Measurements from ENCODE around the gene TNFRSF8. TPM values are rescaled to one million over a fixed set of nuclear protein-coding genes. Genes with fewer than 3 reads are reported as not detected.

Gene TNFRSF8
- polyA plus RNA-seq, 1 of the 3 experiments (the other 2 are of a cell fraction), result 0.07 TPM

DNA sequence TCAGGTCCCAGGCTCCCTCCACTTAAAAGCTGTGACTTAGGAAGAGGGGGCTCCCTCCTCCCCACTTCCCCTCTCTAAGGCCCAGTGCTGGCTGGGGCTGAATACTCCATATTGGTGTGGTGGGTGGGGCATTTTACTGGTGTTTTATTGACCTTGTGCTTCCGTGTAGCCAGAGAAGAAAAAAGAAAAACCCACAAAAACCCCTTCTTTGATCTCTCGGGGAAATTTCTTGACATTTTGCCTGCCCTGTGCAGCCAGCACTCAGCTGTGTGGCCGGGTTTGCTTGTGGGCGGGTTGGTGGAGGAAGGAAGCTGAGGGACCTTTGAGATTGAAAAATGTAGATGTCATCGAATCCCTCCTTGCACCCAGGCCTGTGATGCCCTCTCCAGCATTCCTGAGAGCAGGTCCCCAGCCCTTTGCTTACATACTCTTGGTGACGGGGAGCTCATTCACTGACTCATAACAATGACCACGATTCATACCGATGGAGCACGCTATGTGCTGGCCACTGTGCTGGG is 24.8 kb downstream of the TNFRSF8 start:
- H3K27ac ChIP-seq (ENCODE audit: low read depth in 2 of 2, low read length in 1 of 2), result no peak overlapping the region
- H3K27me3 ChIP-seq (ENCODE audit: insufficient read depth), result no peaks in the 10 kb centered on the region
- H3F3A ChIP-seq (replicated peaks; ENCODE audit: insufficient read depth), result no peaks in the 10 kb centered on the region
- no peaks in the 10 kb centered on the region for H3K79me2 ChIP-seq (ENCODE audit: insufficient read depth)
- ChIA-PET CTCF (interaction anchor here (1.3 to 2.5 kb wide), 3 partner anchors 9 to 37 kb away, joined by 4 to 11 read pairs (median 9); no protein-coding TSS in a partner anchor), POLR2A (no interaction called here)
- H3K4me2 ChIP-seq, result no peak overlapping the region
- DNase-seq, result no peak
- H3K9ac ChIP-seq, result no peak overlapping the region
- H4K20me1 ChIP-seq (ENCODE audit: insufficient read depth), result no peaks in the 10 kb centered on the region
- WGBS (ENCODE audit: low lambda C conversion rate), result 62% methylated on average over 6 of the region's 9 CpGs
- H3K9me3 ChIP-seq, result no peaks in the 10 kb centered on the region
- H2AFZ ChIP-seq (ENCODE audit: low read depth), result no peak overlapping the region
- TF ChIP-seq JUND (IDR thresholded peaks at IDR 0.05), result no peak
- no peak for TF ChIP-seq USF2 (IDR thresholded peaks at IDR 0.05; ENCODE audit: borderline replicate concordance, low read depth, low read length)
- TF ChIP-seq, protein P1, sequence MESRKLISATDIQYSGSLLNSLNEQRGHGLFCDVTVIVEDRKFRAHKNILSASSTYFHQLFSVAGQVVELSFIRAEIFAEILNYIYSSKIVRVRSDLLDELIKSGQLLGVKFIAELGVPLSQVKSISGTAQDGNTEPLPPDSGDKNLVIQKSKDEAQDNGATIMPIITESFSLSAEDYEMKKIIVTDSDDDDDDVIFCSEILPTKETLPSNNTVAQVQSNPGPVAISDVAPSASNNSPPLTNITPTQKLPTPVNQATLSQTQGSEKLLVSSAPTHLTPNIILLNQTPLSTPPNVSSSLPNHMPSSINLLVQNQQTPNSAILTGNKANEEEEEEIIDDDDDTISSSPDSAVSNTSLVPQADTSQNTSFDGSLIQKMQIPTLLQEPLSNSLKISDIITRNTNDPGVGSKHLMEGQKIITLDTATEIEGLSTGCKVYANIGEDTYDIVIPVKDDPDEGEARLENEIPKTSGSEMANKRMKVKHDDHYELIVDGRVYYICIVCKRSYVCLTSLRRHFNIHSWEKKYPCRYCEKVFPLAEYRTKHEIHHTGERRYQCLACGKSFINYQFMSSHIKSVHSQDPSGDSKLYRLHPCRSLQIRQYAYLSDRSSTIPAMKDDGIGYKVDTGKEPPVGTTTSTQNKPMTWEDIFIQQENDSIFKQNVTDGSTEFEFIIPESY (IDR thresholded peaks at IDR 0.05; ENCODE audit: borderline replicate concordance, low read depth), result no peak
- TF ChIP-seq RCOR1 (IDR thresholded peaks at IDR 0.05; ENCODE audit: low read length), result no peak
- TF ChIP-seq MAX (IDR thresholded peaks at IDR 0.05; ENCODE audit: low read depth), result no peak
- no peak for TF ChIP-seq FOSL2 (IDR thresholded peaks at IDR 0.05; ENCODE audit: borderline replicate concordance, low read depth)
- no peak for TF ChIP-seq GABPA (IDR thresholded peaks at IDR 0.05; ENCODE audit: low read depth)
- TF ChIP-seq FOXJ3 (CRISPR knock-in tag; IDR thresholded peaks at IDR 0.05), result no peak
- no peak for TF ChIP-seq SMC3 (IDR thresholded peaks at IDR 0.05; ENCODE audit: low read depth, low read length)
- H3K4me1 ChIP-seq (ENCODE audit: control insufficient read depth in 1 of 2, insufficient read depth in 2 of 2, low read depth in 1 of 2, low read length in 1 of 2), result no peaks in the 10 kb centered on the region
- no peak overlapping the region for H3K4me3 ChIP-seq (ENCODE audit: low read depth in 2 of 2, low read length in 1 of 2)
- H3K36me3 ChIP-seq (replicated peaks in 1 of 2; ENCODE audit: control insufficient read depth in 1 of 2, insufficient read depth in 2 of 2, low read length in 1 of 2), result no peaks in the 10 kb centered on the region
- H3K9me2 ChIP-seq, result no peaks in the 10 kb centered on the region

DNA sequence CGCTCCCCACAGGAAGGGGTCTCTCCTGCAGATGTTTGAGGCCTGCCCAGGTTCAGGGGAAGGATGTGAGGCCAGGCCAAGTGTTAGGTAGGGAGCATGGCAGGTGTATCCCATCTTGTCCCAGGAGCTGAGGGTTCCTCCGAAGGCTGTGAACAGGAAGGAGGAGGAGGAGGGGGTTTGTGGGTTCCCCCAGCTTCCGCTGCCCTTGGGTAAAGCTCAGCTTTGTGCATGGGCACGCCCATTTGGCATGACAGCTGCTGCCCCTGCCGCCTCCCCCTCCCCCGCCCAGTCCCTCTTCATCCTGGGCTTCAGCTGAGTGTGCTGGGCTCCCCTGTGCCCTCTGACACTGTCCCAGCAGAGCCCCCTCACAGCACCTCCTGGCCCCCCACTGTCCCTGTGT is 25.5 kb downstream of the TNFRSF8 start:
- H3K27ac ChIP-seq (ENCODE audit: low read depth in 2 of 2, low read length in 1 of 2), result no peak overlapping the region
- 58% methylated on average over 2 of the region's 6 CpGs for WGBS (ENCODE audit: low lambda C conversion rate)
- H3K4me2 ChIP-seq, result no peak overlapping the region
- no peaks in the 10 kb centered on the region for H3K9me3 ChIP-seq
- POLR2A ChIA-PET, result no interaction called here
- H2AFZ ChIP-seq (ENCODE audit: low read depth), result no peak overlapping the region
- H3F3A ChIP-seq (replicated peaks; ENCODE audit: insufficient read depth), result no peaks in the 10 kb centered on the region
- H3K27me3 ChIP-seq (ENCODE audit: insufficient read depth), result no peaks in the 10 kb centered on the region
- H3K79me2 ChIP-seq (ENCODE audit: insufficient read depth), result no peaks in the 10 kb centered on the region
- DNase-seq, result no peak
- no peaks in the 10 kb centered on the region for H3K9me2 ChIP-seq
- H3K4me1 ChIP-seq (ENCODE audit: control insufficient read depth in 1 of 2, insufficient read depth in 2 of 2, low read depth in 1 of 2, low read length in 1 of 2), result no peaks in the 10 kb centered on the region
- TF ChIP-seq GABPA (IDR thresholded peaks at IDR 0.05; ENCODE audit: low read depth), result no peak
- TF ChIP-seq POLR2AphosphoS5 (IDR thresholded peaks at IDR 0.05; ENCODE audit: low read depth, low read length), result no peak
- TF ChIP-seq USF2 (IDR thresholded peaks at IDR 0.05; ENCODE audit: borderline replicate concordance, low read depth, low read length), result no peak
- TF ChIP-seq TCF12 (IDR thresholded peaks at IDR 0.05), result no peak
- no peak for TF ChIP-seq IRF3 (IDR thresholded peaks at IDR 0.05; ENCODE audit: low read depth, low read length)
- no peak for TF ChIP-seq NFIC (IDR thresholded peaks at IDR 0.05; ENCODE audit: borderline replicate concordance)
- TF ChIP-seq, protein P2, sequence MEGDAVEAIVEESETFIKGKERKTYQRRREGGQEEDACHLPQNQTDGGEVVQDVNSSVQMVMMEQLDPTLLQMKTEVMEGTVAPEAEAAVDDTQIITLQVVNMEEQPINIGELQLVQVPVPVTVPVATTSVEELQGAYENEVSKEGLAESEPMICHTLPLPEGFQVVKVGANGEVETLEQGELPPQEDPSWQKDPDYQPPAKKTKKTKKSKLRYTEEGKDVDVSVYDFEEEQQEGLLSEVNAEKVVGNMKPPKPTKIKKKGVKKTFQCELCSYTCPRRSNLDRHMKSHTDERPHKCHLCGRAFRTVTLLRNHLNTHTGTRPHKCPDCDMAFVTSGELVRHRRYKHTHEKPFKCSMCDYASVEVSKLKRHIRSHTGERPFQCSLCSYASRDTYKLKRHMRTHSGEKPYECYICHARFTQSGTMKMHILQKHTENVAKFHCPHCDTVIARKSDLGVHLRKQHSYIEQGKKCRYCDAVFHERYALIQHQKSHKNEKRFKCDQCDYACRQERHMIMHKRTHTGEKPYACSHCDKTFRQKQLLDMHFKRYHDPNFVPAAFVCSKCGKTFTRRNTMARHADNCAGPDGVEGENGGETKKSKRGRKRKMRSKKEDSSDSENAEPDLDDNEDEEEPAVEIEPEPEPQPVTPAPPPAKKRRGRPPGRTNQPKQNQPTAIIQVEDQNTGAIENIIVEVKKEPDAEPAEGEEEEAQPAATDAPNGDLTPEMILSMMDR (IDR thresholded peaks at IDR 0.05), result no peak
- TF ChIP-seq EP300 (IDR thresholded peaks at IDR 0.05; ENCODE audit: borderline replicate concordance in 1 of 2, low read depth in 1 of 2, low read length in 1 of 2), result no peak
- no peak for TF ChIP-seq GATA2 (CRISPR knock-in tag; IDR thresholded peaks at IDR 0.05)
- H3K36me3 ChIP-seq (replicated peaks in 1 of 2; ENCODE audit: control insufficient read depth in 1 of 2, insufficient read depth in 2 of 2, low read length in 1 of 2), result no peaks in the 10 kb centered on the region
- H4K20me1 ChIP-seq (ENCODE audit: insufficient read depth), result no peaks in the 10 kb centered on the region
- CTCF ChIA-PET, result interaction anchor here (1.3 to 2.5 kb wide), 3 partner anchors 9 to 36 kb away, joined by 4 to 11 read pairs (median 9); no protein-coding TSS in a partner anchor
- no peak overlapping the region for H3K4me3 ChIP-seq (ENCODE audit: low read depth in 2 of 2, low read length in 1 of 2)
- no peak overlapping the region for H3K9ac ChIP-seq
